Dermis microvascular lymphatic vessel endothelial cell (primary cell): ENCODE data around the gene WWC2. TPM values are rescaled to one million over a fixed set of nuclear protein-coding genes. Genes with fewer than 3 reads are reported as not detected.
"Not testable (repeated sequence)": the region's sequence is repeated elsewhere in the genome, so short reads cannot be mapped to it uniquely, and the experiment has no call there.

Experiments
- DNase-seq, 2 donors: peaks; one replicate each; pipeline versions ENCODE4 v3.0.0 to v3.0.0-alpha.2; 2010; ENCODE audit warnings: low read depth in 2 of 2
- total RNA-seq: library from RNA; depleted of rRNA; stranded (reverse); fragments of >200 nt; gene quantifications from 2 replicates; pipeline ENCODE4 v1.2.1, GENCODE V29; 2014

The WWC2 gene
- total RNA-seq, 1 donor from 2014 or later: 20.3 TPM

DNA sequence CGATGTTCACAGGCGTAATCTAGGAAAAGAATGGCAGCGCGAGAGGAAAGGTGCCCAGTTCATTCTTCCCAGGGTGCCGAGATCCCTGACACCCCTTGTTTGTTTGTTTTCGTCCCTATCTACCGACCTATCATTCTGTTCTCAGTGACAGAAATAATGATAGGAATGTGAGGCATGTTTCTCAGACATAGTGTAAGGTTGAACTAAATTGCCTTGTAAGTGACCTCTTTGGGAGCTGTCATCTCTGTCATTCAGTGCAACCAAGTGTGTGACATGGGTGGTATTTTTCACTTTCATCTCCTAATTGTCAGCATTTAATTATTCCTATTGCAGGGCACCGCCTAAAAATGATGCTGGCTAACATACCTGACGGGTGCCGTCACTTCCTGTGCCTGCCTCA lies 196.7 kb downstream of the WWC2 start:
- DNase-seq: no peak

DNA sequence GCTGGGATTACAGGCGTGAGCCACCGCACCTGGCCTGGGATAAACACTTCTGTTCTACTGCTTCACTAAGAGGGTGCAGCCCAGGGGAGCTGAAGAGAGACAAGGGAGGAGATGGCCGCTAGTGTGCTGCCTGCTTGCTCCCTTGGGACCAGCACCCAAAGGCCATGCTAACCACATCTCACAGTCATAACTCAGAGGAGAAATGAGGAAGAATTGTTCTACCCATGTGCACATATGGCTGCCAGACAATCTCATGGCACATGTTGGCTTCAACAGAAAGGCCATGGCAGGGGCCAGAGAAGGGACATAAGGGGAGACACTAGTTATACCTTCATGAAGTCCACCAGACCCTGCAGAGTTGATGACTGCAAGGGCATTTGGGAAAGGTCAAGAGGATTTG lies 198.6 kb downstream of the WWC2 start:
- no peak for DNase-seq

DNA sequence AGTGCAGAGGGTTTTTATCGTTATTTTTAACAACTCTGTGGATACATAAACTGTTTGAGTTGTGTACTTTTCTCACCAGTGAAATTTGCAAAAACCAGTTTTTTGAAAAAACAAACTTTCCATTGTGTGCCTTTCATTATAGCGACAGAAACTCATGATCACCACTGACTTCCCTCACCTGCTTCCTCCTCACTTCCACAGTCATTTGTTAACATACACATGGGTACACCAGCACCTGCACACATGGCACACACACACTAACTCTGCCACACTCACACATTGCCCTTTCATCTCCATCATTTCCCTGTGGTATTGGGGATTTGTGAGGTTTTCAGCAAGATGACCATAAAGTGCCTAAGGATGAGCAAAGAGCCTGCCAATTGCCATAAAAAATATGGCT lies 200.4 kb downstream of the WWC2 start:
- peak; percentile 45 to 48 for DNase-seq

DNA sequence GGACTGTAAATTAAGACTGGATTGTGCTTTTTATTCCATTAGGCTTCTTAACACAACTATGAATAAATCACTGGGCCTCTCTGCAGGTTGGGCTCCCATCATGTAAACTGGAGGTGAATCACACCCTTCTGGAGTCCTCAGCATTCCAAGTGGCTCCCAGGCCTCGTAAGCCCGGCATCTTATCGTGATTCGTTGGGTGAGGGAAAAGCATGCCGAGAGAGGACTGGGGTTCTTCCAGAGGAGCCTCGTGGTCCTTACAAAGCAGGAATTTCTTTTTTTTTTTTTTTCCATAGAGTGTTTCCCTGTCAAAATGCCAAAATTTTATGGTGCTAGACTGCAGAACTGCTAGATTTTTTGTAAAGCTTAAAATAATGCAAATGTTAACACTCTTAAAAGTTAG lies 201.0 kb downstream of the WWC2 start:
- DNase-seq: peak in 1 of 2 donors; percentile 33

DNA sequence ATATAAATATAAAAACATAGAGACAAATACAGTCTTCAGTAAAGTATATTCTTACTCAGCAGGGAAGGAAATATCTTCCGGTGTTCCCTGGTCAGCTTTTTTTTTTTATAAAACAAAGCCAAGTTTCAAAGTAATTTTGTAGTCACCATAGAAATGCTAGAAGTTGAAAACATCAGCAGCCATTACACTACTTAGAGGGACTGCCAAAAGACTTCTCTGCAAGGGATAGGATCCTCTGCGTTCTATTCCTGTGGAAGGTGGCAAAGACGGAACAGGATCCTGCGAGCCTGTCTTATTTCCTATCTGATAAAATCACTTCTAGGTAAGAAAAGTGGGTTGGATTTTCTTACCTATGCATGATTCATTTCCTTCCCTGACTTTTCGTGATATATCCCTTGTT lies 201.6 kb downstream of the WWC2 start:
- DNase-seq: peak in 1 of 2 donors; percentile 49

DNA sequence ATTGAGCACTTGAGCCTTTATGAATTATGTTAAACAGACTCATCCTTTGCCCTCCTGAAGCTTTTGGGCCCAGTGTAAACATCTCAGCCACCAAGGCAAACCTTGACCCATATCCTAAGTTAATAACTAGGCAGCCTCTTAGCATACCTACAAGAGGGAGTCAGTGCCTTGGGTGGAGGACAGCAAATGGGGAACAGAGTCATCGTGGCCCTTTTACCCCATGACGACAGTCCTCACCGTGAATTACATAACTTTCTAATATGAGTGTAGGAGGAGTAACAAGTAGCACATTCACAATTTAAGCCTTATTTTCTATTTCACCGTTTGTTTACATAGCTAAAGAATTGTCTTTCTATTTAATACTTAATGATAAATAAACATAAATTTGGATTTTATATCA lies 204.2 kb downstream of the WWC2 start:
- no peak for DNase-seq

DNA sequence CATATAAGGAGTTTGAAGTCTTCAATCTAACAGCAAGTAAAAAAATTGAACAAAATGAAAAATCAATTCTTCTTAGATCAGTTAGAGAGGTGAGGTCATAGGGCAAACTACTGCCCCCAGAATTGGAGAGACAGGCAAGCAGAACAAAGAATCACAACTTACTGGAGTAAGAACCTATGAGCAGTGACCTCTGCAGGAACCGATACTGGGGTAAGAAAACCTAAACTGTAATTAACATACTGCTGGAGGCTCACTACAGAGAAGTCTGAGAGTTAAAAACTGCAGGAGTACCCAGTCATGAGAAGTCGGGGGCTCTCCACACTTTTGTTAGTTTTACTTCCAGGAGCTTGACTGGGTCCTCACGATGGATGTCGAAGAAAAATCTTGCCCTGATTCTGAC lies 205.0 kb downstream of the WWC2 start:
- no peak for DNase-seq

DNA sequence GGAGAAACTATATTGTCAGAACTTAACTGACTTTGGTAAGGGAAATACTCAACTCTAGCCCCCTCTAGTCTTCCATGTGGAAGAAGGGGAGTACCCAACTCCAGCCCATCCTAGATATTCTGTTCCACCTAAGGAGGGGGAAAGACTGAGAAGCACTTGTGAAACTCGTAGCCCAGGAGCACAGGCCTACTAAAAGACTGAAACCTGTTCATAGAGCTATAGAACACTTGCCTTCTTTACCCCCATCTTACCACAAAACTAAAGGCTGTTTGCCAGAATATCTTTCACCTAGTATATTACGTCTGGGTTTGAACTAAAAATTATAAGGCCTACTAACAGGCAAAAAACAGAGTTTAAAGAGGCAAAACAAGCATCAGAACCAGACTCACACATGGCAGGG lies 205.5 kb downstream of the WWC2 start:
- no peak for DNase-seq

DNA sequence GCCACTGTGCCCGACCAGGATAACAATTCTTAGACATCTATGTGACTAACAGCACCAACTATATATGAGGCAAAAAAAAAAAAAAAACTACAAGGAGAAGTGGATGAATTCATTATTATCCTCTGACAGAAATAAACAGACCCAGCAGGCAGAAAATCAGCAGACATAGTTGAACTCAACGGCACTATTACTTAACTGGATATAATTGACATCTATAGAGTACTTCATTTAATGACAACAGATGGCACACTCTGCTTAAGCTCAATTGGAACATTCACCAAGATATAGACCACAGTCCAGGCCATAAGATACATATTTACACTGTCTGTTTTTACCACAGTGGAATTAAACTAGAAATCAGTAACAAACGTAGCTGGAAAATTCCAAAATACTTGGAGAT lies 207.8 kb downstream of the WWC2 start:
- DNase-seq: no peak

DNA sequence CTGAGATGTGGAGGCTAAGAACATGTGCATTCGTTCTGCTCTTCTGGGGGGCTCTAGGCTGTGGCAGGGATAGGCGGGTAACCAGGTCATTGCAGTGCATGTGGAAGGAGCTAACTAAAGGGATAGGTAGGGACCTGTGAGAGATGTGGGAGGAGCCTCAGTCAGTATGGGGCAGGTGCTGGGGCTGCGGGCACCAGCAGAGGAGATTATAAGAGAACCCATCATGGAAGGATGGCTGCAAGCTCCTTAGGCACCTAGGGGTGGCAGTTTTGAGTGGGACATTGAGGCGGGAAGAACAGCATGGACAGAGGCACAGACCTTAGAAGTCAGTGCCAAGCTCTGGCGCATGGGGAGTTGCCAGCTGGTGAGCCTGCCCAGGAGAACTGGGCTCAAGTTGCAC lies 213.8 kb downstream of the WWC2 start:
- DNase-seq: no peak

DNA sequence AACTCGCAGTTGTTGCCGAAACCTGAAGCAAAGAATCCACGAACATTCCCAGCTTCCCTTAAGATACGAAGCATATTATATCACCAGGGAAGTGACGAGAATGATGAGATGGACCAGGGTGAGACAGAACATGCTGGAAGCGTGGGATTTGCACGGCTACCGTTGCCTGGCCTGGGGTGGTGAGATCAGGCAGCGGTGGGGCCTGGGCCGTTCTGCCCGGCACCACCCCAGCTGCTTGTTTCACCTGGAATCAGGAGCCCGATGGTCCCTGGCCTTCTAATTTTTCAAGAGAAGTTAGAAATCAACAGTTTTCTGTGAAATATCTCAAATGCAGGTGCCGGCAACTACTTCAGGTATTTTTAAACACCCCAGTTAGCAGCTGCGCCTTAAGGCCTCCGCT lies 215.3 kb downstream of the WWC2 start:
- DNase-seq: no peak

DNA sequence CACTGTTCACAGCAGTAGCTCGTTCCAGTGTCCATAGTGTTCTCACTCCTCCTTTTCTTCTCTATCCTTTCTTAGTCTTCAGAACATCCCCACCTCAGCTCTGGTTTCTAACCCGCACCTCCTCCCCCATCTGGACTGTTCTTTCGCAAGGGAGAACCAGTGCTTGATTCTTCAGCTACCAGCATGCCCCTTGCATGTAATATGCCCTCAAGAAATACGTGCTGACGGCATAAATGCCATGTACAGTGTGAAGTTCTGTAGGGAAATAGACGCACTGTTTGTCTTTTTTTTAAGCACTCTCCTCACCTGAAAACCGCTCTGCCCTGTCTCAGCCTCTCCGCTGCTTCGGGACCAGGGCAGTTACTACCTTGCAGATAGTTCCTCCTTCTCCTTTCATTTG lies 215.7 kb downstream of the WWC2 start:
- no peak for DNase-seq

DNA sequence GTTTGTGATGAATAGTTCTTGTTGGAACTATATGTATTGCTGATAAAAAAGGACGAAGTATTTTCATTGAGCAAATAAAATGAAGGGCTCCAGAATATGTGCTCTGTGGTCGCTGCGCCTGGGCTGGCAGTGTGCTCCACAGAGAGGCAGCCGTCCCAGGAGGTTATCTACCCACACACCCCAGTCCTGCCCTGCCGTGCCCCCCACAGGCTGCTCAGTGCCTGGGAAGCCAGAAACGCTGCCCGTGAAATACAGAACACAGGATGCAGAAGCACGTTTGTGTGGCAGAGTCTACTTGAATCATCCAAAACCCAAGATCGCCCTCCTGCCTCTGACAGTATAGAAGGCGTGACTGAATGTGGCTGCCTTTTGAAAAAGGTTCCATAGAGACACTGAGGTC lies 219.6 kb downstream of the WWC2 start:
- no peak for DNase-seq

DNA sequence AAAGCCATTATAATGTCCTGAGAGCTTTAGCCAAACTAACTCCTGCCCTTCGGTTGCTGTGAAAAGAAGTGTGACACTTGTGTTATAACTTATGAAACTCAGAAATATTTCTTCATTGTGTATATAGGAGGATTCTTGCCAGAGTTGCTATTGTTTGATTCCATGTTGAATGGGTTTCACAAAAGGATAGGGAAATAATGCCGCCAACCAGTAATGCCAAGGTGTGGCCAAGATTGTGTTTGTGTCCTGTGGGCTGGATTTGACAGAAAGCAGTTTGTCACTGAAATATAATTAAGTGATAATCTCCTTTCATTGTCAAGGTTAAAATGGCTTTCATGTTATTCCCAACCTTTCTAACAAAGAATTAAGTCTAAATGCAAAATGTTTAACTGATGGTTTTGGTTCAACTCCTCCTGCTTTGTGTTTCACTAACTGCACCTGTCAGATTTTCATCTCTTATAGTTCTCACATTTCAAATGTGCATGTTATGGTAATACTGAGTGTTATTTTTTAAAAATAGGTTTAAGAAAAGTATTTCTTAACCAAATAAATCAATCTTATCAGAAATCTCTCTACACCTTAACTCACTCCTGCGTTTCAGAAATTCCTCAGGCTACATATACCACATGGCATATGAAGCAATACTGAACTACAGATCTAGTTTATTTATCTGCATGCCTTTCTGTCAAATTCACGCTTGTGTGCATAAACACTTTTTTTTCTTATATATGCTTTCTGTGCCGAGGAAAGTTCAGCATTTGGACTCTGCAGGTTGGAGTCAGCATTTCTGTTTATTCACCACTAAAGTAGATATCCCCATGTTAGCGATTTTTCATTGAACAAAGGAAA lies 221.4 kb downstream of the WWC2 start, which contains the start of gene CLDN22:
TSS of gene CLDN22 (minus strand) at position 66 of the 849 bp plus-strand sequence. CDS start at position 8, 58 bp downstream.
- DNase-seq: no peak

DNA sequence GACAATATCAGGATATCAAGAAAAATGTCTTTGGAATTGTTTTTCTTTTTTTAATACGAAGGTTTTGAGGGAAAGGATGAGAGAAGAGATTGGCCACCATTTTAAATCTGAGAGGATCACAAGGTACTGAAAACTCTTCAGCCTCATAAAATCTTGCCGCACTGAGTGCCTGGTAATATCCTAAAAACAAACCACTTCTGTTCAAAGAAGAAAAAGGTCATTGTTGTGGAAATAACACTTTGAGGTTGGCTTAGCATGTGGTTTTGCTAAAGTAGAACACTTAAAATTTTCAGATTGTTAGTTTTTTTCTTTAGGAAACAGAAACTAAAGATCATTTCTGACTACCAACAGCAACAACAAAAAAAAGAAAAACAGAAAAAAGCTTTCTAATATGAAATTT lies 222.0 kb downstream of the WWC2 start:
- DNase-seq: no peak

DNA sequence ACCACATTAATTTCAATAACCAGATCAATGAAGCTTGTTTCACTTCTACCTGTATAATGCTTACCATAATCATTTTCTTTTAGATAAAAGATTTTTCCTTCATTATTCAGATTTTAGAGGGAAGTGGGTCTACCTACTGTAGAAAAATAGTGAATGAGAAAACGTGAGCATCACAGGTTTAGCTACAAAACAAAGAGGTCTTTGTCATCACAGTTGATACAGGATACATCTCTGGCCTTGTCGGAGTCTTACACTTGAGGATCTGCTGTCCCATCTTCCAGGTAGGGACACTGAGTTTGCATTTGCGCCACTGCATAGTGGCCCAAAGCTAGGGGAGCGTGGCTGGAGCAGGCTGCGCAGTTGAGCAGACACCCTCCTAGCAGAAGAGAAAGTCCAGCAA lies 222.5 kb downstream of the WWC2 start:
- no peak for DNase-seq

DNA sequence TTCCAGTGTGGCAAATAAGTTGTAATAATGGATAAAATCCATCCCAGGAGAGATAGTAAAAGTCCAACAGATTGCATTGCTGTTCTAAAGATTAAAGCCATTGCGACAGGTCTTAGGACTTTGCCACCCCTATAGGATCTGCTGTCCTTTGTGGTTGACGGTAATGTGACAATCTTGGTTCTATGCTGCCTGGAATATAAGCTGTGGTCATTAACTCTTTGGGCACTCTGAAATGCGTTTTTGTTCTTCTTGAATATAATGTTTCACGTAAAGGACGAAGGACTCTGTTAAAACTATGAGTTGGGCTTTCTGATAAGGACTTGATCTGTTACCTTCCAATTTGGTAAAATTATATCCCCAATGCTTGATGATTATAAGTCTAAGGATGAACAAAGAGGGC lies 223.3 kb downstream of the WWC2 start, which contains the start of gene CLDN24:
TSS of gene CLDN24 (minus strand) at position 101 of the 400 bp plus-strand sequence. CDS start at position 101, 0 bp downstream.
- no peak for DNase-seq

DNA sequence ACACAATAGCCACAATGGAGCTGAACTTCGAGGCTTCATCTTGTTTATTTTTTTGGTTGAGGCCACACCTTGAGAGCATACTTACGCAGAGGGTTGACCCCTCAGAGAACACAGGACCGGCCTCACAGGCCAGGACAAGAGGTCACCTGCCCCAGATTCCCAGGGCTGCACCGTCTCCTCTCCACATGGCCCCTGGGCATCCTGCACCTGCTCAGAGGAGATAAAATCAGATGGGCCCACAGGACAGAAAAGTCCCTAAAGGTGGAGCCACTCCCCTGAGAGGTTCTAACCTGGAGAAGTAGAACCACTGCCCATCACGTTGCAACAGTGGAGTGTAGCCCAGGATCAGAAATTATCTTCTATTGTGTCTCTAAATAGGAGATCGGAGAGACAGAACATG lies 224.2 kb downstream of the WWC2 start:
- DNase-seq: no peak

DNA sequence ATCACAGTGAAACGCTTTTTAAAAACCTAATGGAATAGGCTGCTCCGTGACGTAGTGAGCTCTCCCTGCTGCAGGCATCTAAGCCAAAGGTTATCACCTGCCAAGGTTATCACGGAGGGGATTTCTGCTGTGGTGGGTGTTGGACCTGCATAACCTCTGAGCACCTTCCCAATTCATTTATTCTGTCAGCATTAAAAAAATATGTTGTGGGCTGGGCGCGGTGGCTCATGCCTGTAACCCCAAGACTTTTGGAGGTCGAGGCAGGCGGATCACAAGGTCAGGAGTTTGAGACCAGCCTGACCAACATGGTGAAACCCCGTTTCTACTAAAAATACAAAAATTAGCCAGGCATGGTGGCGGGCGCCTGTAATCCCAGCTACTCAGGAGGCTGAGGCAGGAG lies 225.0 kb downstream of the WWC2 start:
- not testable (repeated sequence) for DNase-seq

DNA sequence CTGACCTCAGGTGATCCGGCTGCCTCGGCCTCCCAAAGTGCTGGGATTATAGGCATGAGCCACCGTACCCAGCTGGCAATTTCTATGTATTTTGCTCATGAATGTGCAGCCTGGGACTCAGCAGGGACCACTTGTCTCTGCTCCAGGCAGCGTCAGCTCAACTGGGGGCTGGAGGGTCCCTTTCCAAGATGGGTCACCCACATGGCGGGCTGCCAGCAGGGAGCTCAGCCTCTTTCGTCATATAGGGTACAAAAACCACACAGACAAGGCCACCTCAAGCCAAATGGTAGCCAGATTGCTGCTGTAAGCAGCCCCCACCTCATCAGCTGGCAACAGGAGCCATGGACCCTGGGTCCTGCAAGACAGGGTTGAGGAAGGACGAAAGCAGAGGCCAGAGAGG lies 225.6 kb downstream of the WWC2 start:
- DNase-seq: no peak

DNA sequence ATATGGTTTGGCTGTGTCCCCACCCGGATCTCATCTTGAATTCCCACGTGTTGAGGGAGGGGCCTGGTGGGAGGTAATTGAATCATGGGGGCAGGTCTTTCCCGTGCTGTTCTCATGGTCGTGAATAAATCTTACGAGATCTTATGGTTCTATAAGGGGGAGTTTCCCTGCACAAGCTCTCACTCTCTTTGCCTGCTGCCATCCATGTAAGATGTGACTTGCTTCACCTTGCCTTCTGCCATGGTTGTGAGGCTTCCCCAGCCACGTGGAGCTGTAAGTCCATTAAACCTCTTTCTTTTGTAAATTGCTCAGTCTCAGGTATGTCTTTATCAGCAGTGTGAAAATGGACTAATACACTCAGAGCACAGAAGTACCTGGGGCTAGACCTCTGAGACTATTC lies 227.3 kb downstream of the WWC2 start:
- not testable (repeated sequence) for DNase-seq

DNA sequence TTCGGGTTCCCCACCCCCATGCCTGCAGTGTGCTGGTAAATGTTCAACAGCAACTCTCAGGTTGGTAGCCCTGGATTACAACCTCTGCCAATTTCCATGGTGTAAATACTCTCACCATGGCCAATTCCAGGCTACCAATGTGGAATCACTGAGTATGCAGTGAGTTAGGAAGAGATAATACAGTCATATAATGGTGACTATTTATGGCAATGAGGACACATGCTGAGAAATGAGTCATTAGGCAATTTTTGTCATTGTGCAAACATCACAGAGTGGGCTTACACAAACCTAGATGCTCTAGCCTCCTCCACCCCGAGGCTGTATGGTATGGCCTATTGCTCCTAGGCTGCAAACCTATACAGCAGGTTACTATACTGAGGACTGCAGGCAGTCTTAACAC lies 227.8 kb downstream of the WWC2 start:
- DNase-seq: no peak

DNA sequence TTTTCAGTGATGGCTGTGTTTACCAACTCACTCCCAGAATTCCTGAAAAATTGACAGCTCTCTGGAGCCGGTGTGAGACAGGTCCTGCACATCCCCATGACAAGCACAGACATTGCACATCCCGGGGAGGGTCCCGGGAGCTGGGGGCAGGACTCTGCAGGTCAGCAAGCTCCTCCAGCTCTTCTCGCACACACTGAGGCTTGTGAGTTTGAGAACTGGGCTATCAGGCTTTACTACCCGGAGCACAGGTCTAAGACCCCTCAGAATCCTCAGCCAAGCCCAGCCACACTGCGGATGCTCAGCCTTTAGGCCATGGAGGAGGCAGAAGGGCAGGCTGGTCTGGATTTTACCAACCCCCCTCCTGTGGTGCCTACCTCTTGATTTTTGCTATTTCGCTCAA lies 228.8 kb downstream of the WWC2 start:
- DNase-seq: no peak
